GM12865 (cell line): ENCODE measurements around the gene BICDL1.
"Not testable (repeated sequence)": the region's sequence is repeated elsewhere in the genome, so short reads cannot be mapped to it uniquely, and the experiment has no call there.

ENCODE experiments used
- DNase-seq: peaks from one replicate; pipeline ENCODE4 v3.0.0; 2010; ENCODE audit warnings: low read depth
- H3K4me3 ChIP-seq: 2 replicates; pipeline ENCODE4 v1.5.1; 2011; ENCODE audit warnings: mild to moderate bottlenecking, low read depth, low read length, control low read depth
- CTCF ChIP-seq: IDR thresholded peaks from 2 replicates; pipeline ENCODE4 v1.5.1; 2011; ENCODE audit warnings: low read length, control low read depth, low read depth, inconsistent platforms; ENCODE audit not compliant: insufficient read depth; ENCODE audit errors: missing control alignments

Gene BICDL1

GRCh38 chr12:120015313-120015712 lies 26.3 kb downstream of the BICDL1 start:
- TF ChIP-seq CTCF = no peak
- no peak overlapping the region for H3K4me3 ChIP-seq

GRCh38 chr12:120016199-120016598 lies 27.2 kb downstream of the BICDL1 start:
- DNase-seq, H3K4me3 ChIP-seq: not testable (repeated sequence)

More at GRCh38 chr12:120015313-120015712, 26.3 kb downstream of the BICDL1 start:
- peak; percentile 42 for DNase-seq

GRCh38 chr12:120019197-120019596 lies 30.2 kb downstream of the BICDL1 start:
- TF ChIP-seq CTCF = no peak
- no peak for DNase-seq
- no peak overlapping the region for H3K4me3 ChIP-seq

GRCh38 chr12:120019938-120020337 lies 30.9 kb downstream of the BICDL1 start:
- DNase-seq = no peak
- no peak overlapping the region for H3K4me3 ChIP-seq
- TF ChIP-seq CTCF = no peak

GRCh38 chr12:120024193-120024592 lies 35.2 kb downstream of the BICDL1 start:
- TF ChIP-seq CTCF = no peak
- no peak overlapping the region for H3K4me3 ChIP-seq
- no peak for DNase-seq

- DNase-seq = no peak
- no peak overlapping the region for H3K4me3 ChIP-seq
- no peak for TF ChIP-seq CTCF
These were observed 36.6 kb downstream of the BICDL1 start for GRCh38 chr12:120025640-120026039.

- no peak for DNase-seq
- TF ChIP-seq CTCF = no peak
- H3K4me3 ChIP-seq = no peak overlapping the region
These were observed 43.2 kb downstream of the BICDL1 start for GRCh38 chr12:120032242-120032641.

GRCh38 chr12:120037851-120038250 lies 48.8 kb downstream of the BICDL1 start:
- no peak overlapping the region for H3K4me3 ChIP-seq
- no peak for TF ChIP-seq CTCF
- no peak for DNase-seq
